Glomerular visceral epithelial cell (primary cell): ENCODE data around the gene HOXC11.

Source experiments
- DNase-seq: peaks from one replicate; pipeline ENCODE4 v3.0.0-alpha.2; 2016; ENCODE audit errors: extremely low spot score

The HOXC11 gene

DNA sequence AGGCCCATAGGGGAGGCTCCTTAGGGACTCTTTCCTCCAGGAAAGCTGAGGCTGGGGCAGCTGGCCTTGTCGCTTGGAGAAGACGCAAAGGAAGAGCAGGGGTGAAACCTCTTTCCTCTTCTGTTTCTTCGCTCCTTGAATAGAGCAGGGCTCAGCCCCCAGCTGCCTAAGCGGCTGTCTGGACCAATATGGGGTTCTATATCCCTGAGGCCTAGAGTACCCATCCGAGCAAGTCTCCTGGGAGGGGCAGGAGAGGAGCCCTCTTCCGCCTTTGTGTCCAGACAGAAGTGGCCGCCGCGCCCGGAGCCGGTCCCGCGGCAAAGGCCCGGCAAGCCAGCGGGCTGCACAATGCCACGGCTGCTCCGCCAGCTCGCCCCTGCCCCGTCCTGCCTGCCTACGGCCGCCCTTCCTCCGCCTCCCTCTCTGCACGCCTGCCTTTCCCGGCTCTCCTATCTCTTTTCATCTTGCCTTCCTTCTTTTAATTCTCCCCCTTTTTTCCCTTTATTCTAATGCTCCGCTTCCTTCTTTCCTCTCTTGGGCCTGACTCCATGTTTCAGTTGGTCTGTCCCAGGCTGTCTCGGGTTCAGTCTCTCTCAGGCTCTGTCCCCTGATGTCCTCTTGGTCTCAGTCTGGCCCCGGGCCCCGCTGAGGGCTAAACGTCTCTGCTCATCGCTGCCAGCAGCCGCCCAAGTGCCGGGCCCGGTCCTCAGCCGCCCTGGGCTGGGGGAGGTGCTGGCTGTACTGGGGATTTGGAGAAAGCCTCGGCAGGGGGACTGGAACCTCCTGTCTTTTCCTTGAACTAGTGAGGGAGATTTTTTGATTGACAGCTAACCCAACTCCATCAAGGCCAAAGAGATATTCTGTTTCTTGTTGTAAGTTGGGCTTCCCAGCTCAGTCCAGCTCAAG is 24.5 kb downstream of the HOXC11 start:
- DNase-seq, result no peak

DNA sequence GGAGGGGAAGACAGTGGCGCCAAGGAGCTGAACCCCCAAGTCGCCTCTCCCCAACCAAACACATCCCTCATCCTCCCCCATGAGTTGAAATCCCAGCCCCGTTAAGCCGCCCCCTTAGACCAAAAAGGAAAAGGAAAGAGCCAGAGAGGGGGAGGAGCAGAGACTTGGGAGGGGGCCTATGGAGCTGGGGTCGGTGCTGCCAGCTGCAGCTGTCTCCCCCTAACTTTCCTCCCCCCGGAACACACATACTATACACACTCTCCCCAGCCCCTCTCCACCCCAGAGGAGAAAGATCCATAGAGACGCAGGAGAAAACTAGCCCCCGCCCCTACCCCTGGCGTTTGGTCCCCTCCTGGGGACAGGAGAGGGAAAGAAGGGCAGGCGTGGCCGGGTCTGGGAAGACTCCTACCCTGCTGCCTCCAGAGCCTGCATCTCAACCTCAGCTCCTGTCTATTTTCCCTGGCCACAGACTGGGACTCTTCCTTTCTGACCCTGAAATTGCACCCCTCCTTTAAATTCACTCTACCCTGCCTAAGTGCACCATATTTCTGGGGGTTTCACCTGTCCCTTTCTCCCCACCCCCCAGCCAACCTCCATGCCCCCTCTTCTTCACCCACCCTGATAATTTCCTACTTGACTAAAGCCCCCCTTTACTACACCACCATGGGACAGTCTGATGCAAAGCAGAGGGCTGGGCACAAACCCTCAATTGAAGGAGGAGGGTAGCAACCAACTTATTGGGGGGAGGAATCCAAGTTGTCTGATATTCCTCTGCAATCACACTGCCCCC is 25.4 kb downstream of the HOXC11 start:
- no peak for DNase-seq

DNA sequence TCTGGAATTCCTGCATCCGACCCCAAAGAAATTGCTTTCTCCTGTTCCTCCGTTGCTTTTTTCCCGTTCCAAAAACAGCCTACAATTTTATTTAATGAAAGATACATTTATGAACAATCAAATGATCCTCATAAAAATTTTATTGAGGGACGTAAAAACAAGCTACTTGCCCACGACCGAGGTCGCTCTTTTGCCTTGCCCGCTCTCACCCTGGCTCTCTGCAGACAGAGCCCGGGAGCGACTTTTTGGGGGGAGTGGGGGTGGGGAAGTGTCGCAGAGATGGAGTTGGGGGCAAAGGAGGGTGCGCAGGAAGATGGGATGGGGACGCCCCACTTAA is 25.9 kb downstream of the HOXC11 start:
- DNase-seq, result no peak

DNA sequence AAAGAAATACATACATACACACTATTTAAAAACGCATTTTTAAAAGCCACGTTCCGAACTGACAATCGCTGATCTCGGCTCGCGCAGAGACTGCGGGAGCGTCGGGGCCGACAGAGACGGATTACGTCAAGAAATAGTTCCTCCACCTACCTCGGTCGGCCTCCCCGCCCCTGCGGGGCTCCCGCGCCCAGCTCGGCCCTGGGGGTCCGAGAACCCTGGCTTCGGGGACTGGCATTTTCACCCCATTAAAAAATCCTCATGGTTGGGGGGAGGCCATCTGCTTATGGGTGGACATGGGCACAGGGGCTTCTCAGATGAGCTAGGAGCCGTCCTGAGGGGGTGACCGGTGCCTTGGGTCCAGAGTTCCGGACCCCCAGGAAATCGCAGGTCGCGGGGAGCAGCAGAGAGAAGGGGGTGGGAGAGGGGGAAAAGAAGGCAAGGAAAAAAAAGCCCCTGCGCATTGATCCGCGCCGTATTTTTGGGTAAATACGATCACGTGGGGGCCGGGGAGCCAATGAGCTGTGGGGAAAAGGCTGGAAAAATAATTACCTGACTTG is 26.7 kb downstream of the HOXC11 start:
- peak; percentile 69 for DNase-seq

GRCh38 chr12:54000116-54001114 is 27.5 kb downstream of the HOXC11 start, which contains the start of gene HOXC9:
HOXC9 (plus strand) TSS chr12:54000161; CDS start chr12:54000189, 28 bp downstream.
- no peak for DNase-seq

DNA sequence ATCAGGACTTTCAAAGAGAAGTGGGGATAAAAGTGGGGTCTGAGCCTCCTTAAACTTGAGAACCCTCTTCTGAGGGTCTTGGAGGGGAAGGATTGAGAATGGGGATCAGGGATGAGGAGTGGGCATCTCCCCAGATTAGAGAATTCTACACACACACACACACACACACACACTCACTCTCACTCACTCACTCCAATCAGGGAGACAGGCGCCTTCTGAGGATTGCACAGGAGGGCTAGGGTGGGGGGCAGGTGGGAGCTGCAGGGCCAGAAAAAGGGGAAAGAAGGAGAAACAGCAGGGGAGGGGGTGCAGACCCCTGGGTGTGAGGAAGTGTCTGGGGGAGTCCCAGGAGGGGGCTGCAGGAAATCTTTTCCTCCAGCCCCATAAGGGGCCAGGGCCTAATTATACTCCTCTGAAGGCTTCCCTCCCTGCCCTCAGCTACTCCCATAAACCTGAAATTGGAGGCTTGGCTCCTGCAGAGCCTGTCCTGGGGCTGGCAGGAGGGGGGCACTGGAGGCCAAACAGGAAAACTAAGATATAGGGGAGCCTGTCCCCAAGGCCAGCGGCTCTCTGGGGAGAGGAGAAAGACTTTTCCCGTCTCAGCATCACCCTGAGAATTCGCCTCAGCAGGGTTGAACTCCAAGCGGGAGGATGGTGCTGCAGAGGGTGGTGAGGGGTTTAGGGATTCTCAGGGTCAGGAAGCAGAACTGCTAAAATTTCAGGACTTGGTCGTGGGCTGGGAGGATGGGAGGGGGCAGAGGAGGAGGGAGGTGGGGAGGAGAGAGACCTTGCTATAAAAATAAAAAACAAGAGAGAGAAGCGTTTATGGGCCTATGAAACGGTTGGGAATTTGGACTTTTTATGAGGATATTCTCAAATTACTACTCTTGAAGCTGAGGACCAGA is 28.6 kb downstream of the HOXC11 start:
- DNase-seq, result no peak

DNA sequence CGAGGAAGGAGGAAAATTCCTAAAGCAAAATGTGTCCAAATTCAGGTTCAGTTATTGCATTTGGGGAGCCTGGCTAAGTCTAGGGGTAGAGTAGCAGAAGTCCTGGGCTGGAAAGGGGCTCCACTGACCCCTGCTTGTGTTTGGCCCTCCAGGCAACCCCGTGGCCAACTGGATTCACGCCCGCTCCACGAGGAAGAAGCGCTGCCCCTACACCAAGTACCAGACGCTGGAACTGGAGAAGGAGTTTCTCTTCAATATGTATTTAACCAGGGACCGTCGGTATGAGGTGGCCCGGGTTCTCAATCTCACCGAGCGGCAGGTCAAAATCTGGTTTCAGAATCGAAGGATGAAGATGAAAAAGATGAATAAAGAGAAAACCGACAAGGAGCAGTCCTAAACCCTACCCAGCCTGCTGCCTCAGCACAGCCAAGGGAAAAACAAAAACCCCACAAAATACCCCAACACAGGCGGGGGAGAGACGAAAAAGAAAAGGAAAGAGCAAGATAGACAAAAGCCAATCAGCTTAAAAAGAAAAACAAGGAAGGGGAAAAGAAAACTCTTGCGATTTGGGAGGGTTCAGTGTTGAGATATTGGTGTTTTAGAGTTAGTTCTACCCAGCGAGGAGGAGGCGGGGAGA is 29.5 kb downstream of the HOXC11 start:
- no peak for DNase-seq

DNA sequence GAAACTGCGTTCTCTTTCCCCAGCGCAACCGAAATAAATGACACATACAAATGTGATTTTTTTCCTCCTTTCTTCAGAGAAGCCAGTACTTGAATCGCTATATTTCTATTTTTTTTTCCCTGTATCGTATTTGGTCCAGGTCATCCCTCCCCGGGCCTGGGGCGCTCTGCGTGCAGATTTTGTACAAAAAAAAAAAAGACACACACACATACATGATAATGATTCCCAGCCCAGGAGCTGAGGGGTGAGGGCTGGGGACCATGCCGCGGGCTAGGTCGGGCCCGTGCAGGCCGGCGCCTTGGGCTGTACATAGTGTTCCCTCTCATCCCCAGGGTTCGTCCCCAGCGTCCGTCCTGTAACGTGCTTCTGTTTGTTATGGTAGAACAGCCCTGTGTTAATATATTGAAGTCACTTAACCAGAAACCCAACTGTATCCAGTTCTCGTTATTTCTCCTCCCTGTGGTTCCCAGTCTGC is 30.0 kb downstream of the HOXC11 start:
- no peak for DNase-seq

GRCh38 chr12:54003625-54004024 is 30.7 kb downstream of the HOXC11 start:
- DNase-seq, result no peak

GRCh38 chr12:54004063-54004840 is 31.3 kb downstream of the HOXC11 start:
- no peak for DNase-seq

DNA sequence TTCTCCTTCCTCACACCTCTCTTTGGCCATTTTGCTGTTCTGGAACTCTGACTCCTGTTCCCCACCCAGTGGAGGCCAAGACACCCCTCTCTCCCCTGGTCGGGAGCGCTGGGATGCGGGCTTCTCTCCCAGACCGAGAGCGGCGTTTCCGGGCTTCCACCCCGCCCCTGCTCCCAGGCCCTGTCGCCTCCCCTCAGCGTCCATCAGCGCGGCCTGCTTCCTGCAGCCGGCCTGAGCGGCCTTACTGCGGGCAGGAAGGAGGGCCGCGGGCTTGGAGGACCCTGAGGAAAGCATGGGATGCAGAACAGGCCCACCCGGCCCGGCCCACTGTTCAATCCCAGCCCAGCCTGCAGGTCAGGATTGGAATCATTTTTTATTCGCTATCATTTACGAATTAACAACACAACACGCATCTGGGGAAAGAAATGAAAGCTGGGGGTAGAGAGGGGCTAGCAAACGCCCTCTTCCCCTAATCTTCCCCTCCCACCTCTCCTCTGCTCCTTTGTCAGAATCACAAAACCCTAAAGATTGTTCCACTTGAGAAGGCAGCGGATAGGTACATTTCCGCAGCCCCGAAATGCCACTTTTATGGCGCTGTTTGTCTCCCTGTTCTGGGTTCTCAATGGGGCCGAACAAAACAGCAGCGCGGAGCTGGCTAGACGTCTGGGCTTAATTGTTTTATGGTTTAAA is 32.1 kb downstream of the HOXC11 start:
- DNase-seq, result no peak

DNA sequence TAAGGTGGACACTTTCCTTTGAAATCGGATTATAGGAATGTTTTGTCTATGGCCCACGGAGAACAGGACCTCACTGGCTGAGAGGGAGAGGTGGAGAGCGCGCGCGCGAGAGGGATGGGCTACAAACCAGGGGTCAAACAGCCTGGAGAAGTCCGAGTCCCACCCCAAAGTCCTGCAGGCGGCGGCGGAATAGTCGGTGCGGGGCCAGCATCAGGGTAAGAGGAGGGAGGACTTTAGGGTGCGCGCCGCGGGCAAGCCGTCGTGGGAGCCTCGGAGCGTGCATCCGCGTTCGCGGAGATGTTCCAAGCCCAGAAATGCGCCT is 32.6 kb downstream of the HOXC11 start:
- DNase-seq, result no peak

DNA sequence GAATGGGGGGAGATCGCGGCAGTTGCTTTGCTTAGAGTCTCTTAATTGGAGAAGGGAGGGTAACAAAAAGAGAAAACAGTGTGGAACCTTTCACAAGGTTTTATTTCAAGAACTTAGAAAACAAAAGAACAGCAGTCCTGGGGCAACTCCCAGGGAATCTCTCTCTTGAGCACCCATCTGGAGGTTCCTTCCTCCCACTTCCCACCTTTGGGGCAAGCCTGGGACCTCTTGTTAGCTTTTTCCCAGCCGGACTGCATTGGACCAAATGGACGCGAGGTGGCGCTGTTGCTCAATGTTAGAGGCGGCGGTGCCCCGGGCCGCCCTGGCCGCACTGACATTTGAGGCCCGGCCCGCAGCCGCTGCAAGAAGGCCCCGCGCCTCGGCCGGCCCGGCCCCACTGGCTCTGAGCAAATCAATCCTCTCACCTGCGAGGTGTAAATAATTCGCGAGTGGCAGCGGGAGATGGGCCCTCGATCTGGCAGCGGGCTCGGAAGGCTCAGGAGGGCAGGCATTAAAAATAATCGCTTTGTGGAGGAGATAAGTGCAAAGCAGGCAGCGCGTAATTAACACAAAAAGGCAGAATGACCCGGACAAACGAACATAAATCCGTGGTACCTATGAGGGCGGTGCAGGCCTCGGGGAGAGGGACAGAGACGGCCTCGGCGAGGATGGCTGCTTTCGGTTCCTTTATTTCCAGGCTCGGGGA is 33.1 kb downstream of the HOXC11 start:
- peak; percentile 84 for DNase-seq

DNA sequence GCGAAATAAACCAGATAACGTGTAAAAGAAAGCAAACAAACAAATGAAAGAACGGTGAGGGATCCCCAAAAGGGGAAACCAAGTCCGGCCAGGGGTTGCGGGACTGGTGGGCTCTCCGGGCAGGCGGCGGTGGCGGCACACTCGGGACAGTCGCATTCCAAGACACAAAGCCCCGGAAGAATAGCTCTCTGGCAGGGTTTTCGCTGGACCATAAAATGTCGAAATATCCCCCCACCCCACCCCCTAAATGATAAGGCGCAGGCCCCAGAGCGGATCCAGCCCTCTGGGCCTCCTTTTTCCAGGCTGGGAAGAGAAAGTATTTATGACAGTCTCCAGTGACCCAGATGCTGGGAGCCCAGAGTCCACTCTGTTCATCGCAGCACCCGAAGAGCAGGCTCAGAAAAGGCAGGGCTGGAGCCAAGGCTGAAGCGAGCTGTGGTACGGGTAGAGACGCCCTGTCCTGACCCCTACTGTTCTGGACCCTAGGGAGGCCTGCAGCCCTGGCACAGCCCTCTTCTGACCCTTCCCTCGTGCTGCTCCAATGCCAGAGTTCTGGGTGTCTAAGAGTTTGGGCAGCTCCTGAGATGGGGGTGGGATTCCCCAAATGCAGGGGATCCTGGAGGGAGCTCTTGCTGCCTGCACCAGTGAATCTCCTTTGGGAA is 33.8 kb downstream of the HOXC11 start:
- DNase-seq, result no peak

DNA sequence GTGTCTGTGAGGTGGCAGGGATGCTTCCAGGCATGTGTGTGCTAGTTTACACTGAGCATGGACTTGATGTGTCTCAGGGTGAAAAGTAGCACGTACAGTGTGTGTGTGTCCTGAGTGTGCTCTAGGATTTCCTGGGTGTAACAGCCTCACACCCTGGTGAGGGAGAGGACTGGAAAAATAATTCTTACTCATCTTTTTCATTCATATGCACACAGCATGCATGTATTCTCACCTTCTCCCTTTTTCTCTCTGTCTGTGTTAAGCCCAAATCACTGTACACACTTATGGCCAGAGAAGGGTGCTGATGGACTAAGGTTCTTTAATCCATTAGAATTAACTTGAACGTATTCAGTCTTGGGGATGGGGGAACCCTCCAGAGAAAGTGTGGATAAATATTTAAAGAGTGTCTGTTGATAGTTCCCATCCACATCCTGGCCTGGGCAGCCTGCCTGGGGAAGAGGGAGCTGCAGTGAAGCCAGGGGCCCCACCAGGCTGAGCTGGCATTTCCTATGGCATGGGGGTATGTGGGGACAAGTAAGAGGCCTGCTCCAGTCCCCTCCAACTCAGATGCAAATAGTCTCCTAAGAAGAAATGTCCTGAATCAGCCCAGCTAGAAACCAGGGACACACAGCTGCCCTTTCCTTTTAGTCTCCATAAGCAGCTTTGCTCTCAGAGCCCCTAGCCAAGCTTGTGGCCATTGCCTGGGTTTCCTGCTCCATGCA is 34.8 kb downstream of the HOXC11 start:
- no peak for DNase-seq

GRCh38 chr12:54008260-54008552 is 35.3 kb downstream of the HOXC11 start:
- DNase-seq, result no peak
